Osteoblast (primary cell): ENCODE measurements around the gene NKX3-2. TPM values are rescaled to one million over a fixed set of nuclear protein-coding genes. Genes with fewer than 3 reads are reported as not detected.

Experiments
- DNase-seq: peaks from one replicate; pipeline ENCODE4 v3.0.0; 2011; ENCODE audit warnings: low spot score, mixed read lengths; ENCODE audit not compliant: insufficient read length; ENCODE audit errors: missing footprints
- H2AFZ ChIP-seq: 2 replicates; pipeline ENCODE4 v1.6.0; 2011; ENCODE audit warnings: mild to moderate bottlenecking, low read length
- H3K27ac ChIP-seq: 2 replicates; pipeline ENCODE4 v1.5.1; 2011; ENCODE audit warnings: mild to moderate bottlenecking, low read depth, low read length, moderate library complexity
- H3K27me3 ChIP-seq: 2 replicates; pipeline ENCODE4 v1.6.0; 2012; ENCODE audit warnings: mild to moderate bottlenecking, control low read depth, inconsistent platforms, low read length, moderate library complexity; ENCODE audit not compliant: insufficient read depth
- H3K36me3 ChIP-seq: 2 replicates; pipeline ENCODE4 v1.5.1; 2011; ENCODE audit warnings: mild to moderate bottlenecking, low read length, control low read depth, moderate library complexity; ENCODE audit not compliant: insufficient read depth
- H3K4me1 ChIP-seq: 2 replicates; pipeline ENCODE4 v1.5.1; 2011; ENCODE audit warnings: mild to moderate bottlenecking, low read length, control low read depth, moderate library complexity; ENCODE audit not compliant: insufficient read depth
- H3K4me2 ChIP-seq: 2 replicates; pipeline ENCODE4 v1.6.0; 2011; ENCODE audit warnings: mild to moderate bottlenecking, low read length; ENCODE audit not compliant: insufficient read depth
- H3K4me3 ChIP-seq: fragments of 200-600 bp; sonication (generic); 3 replicates; pipeline ENCODE4 v1.5.1; 2012; ENCODE audit warnings: mild to moderate bottlenecking, low read length, inconsistent platforms; ENCODE audit not compliant: insufficient read depth
- H3K79me2 ChIP-seq: 2 replicates; pipeline ENCODE4 v1.6.0; 2012; ENCODE audit warnings: mild to moderate bottlenecking, low read length, control low read depth, inconsistent platforms; ENCODE audit not compliant: insufficient read depth
- H3K9me3 ChIP-seq: 2 replicates; pipeline ENCODE4 v1.5.1; 2011; ENCODE audit warnings: low read depth, low read length, control low read depth
- H4K20me1 ChIP-seq: 2 replicates; pipeline ENCODE4 v1.6.0; 2012; ENCODE audit warnings: mild to moderate bottlenecking, low read length, control low read depth; ENCODE audit not compliant: insufficient read depth
- CTCF ChIP-seq: IDR thresholded peaks from 2 replicates; pipeline ENCODE4 v1.5.1; 2011; ENCODE audit warnings: mild to moderate bottlenecking, low read depth, low read length, moderate library complexity; ENCODE audit errors: extremely low read depth
- total RNA-seq: library from RNA; depleted of rRNA; stranded (reverse); fragments of >200 nt; gene quantifications from 2 replicates; pipeline ENCODE4 v1.2.3, GENCODE V29; 2012

NKX3-2 gene
- total RNA-seq, 1 donor = 0.72 TPM

- Histone ChIP-seq H3K4me3 (no peak overlapping the region), H3K4me1 (no peaks in the 10 kb centered on the region), H3K36me3 (no peaks in the 10 kb centered on the region), H4K20me1 (no peaks in the 10 kb centered on the region), H2AFZ (no peak overlapping the region), H3K27ac (no peak overlapping the region), H3K79me2 (no peaks in the 10 kb centered on the region), H3K27me3 (peaks cover 47% of the 10 kb centered on the region), H3K4me2 (no peak overlapping the region), H3K9me3 (peaks cover 9% of the 10 kb centered on the region)
- no peak for TF ChIP-seq CTCF
- peak; percentile 63 for DNase-seq
Measured at GRCh38 chr4:13525606-13526281, 18.6 kb downstream of the NKX3-2 start.

- peak overlapping the region; percentile 80 for H2AFZ ChIP-seq
- H3K27me3 ChIP-seq = peaks cover 41% of the 10 kb centered on the region
- no peaks in the 10 kb centered on the region for H4K20me1 ChIP-seq
- no peak for TF ChIP-seq CTCF
- H3K27ac ChIP-seq = no peak overlapping the region
- H3K79me2 ChIP-seq = no peaks in the 10 kb centered on the region
- DNase-seq = peak; percentile 82
- H3K36me3 ChIP-seq = no peaks in the 10 kb centered on the region
- H3K9me3 ChIP-seq = peaks cover 9% of the 10 kb centered on the region
- peak overlapping the region; percentile 28 for H3K4me3 ChIP-seq
- H3K4me2 ChIP-seq = peak overlapping the region; percentile 20
- H3K4me1 ChIP-seq = no peaks in the 10 kb centered on the region
Measured at GRCh38 chr4:13524504-13525243, 19.6 kb downstream of the NKX3-2 start.

- Histone ChIP-seq H3K4me2 (no peak overlapping the region), H4K20me1 (no peaks in the 10 kb centered on the region)
- DNase-seq = peak; percentile 55
Measured at GRCh38 chr4:13523591-13524503, 20.5 kb downstream of the NKX3-2 start.

More at GRCh38 chr4:13523591-13524503, 20.5 kb downstream of the NKX3-2 start:
- H3K79me2 ChIP-seq = no peaks in the 10 kb centered on the region
- peaks cover 37% of the 10 kb centered on the region for H3K27me3 ChIP-seq
- TF ChIP-seq CTCF = no peak
- no peaks in the 10 kb centered on the region for H3K36me3 ChIP-seq
- no peak overlapping the region for H2AFZ ChIP-seq
- H3K4me3 ChIP-seq = no peak overlapping the region
- peaks cover 9% of the 10 kb centered on the region for H3K9me3 ChIP-seq
- H3K4me1 ChIP-seq = no peaks in the 10 kb centered on the region
- no peak overlapping the region for H3K27ac ChIP-seq
